Fibroblast of villous mesenchyme (primary cell): ENCODE measurements around the gene CRACDL. TPM values are rescaled to one million over a fixed set of nuclear protein-coding genes. Genes with fewer than 3 reads are reported as not detected.
"Not testable (repeated sequence)": the region's sequence is repeated elsewhere in the genome, so short reads cannot be mapped to it uniquely, and the experiment has no call there.

Source experiments
- DNase-seq: peaks from one replicate; pipeline ENCODE4 v3.0.0-alpha.2; 2010; ENCODE audit warnings: low read depth
- H3K4me3 ChIP-seq: 2 replicates; pipeline ENCODE4 v1.5.1; 2011; ENCODE audit warnings: low read depth, mild to moderate bottlenecking, low read length
- total RNA-seq: library from RNA; depleted of rRNA; stranded (reverse); fragments of >200 nt; gene quantifications from 2 replicates; pipeline ENCODE4 v1.2.3, GENCODE V29; 2012
- TF ChIP-seq, protein P1 (sequence below): IDR thresholded peaks from 2 replicates; pipeline ENCODE4 v1.5.1; 2012; ENCODE audit warnings: low read depth, mild to moderate bottlenecking, low read length; ENCODE audit not compliant: insufficient read depth

The CRACDL gene
- total RNA-seq, 1 donor = not detected

DNA sequence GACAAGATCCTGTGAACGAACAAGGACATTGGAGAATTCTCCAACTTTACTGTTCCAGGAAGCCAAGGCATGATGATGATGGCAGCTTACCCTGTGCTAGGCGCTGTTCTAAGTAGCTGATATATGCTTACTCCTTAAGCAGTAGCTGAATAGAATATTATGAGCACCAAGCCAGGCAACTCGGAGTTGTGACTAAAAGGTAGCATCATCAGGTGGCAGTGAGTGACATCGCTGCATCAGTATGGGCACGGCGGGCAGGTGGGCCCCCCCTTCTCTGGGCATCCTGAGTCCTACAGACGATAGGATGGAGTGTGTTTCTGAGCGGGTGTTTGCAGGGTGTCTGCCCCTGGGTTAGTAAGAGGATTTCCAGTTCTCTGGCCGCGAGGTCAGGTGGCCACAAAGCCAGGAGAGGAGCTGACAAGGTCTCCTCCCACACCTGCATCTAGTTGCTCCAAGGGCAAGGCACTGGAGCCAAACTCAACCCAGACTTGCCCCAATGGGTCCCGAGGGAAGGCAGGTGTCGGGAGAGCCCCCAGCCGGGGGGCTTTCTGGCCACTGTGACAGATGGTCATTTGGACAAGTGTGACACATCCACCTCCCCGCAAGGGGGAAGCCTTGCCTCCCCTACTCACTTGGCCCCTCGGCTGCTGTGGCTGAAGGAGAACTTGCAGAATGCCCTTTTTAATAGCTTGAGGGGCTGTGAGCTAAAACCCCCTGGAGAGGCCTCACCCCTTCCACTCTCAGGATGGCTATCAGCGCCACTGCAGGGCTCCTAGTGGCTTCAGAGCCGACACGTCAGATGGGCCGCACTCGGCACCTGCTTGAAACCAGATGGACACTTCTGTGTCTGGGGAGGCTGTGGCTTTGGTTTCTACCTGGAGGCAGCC is 55.5 kb downstream of the CRACDL start:
- H3K4me3 ChIP-seq = no peak overlapping the region
- DNase-seq = no peak
- TF ChIP-seq, protein P1, sequence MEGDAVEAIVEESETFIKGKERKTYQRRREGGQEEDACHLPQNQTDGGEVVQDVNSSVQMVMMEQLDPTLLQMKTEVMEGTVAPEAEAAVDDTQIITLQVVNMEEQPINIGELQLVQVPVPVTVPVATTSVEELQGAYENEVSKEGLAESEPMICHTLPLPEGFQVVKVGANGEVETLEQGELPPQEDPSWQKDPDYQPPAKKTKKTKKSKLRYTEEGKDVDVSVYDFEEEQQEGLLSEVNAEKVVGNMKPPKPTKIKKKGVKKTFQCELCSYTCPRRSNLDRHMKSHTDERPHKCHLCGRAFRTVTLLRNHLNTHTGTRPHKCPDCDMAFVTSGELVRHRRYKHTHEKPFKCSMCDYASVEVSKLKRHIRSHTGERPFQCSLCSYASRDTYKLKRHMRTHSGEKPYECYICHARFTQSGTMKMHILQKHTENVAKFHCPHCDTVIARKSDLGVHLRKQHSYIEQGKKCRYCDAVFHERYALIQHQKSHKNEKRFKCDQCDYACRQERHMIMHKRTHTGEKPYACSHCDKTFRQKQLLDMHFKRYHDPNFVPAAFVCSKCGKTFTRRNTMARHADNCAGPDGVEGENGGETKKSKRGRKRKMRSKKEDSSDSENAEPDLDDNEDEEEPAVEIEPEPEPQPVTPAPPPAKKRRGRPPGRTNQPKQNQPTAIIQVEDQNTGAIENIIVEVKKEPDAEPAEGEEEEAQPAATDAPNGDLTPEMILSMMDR = no peak

DNA sequence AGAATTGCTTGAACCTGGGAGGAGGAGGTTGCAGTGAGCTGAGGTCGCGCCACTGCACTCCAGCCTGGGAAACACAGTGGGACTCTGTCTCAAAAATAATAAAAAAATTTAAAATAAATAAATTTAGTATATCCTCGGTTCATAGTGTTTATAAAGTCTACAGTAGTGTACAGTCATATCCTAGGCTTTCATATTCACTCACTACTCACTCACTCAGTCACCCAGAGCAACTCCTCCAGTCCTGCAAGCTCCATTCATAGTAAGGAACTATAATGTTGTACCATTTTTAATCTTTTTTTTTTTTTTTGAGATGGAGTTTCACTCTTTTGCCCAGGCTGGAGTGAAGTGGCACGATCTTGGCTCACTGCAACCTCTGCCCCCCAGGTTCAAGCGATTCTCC is 58.4 kb downstream of the CRACDL start:
- DNase-seq, H3K4me3 ChIP-seq: not testable (repeated sequence)

DNA sequence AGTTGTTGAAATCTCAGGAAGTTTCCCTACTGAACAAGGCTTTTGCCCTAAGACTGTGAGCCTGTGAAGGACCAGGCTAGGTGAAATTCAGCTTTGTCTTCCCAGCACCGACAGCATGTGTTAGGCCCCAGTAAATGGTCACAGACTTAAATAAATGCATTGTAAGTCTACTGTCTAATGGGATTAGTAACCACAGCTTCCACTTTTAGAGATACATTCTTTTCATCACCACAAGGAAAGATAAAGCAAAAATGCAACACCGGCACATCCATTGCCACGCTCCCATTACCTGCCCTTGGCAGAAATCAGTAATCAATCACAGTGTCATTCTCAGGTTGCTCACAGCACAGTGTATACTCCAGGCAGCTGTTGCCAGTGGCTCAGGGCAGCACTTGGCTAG is 59.3 kb downstream of the CRACDL start:
- DNase-seq = no peak
- TF ChIP-seq, protein P1 = no peak
- no peak overlapping the region for H3K4me3 ChIP-seq

DNA sequence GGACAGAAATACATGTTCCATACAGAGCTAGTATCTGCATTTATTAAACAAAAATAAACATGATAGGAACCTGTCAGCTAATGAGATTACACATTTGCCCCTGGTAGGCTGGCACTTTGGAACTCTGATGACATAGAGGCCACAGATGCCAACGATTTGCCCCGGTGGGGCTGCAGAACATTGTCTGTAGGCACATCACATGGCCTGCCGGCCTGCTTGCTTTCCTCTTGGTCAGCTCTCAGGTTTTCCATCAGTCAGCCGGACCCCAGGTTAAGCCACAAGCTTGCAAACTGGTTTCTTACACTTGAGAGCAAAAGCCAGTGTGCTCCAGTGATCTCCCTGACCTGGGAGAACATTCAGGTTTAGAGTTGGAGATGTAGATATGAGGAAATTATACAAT is 60.3 kb downstream of the CRACDL start:
- DNase-seq = no peak
- TF ChIP-seq, protein P1 = no peak
- no peak overlapping the region for H3K4me3 ChIP-seq

DNA sequence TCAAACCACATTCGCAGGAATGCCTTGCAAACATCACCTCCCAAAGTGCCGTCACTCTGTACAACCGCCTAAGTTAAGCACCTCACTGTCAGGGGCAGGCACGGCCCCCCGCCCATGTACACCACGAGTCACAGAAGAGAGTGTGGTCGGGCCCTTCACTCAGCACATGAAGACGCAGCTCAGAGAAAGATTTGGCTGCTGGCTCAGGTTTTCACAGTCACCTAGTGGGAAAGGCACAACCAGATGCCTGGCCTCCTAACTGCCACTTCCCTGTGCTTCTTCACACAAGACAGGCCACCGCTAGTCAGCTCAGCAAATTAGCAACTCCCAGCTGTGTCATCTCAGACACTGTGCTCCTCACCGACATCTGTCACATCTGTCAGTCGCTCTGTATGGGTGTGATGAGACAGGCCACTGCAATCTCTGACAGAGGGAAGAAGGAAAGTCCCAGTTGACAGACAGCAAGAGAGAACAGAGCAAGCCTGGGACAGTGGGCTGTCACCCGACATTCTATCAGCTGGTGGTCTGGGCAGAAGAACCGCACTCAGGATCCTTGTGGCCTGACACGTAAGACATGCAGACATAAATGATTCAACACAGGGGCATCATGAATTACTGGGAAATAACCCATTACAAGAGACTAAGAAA is 60.8 kb downstream of the CRACDL start:
- H3K4me3 ChIP-seq = no peak overlapping the region
- DNase-seq = no peak
- TF ChIP-seq, protein P1 = no peak

DNA sequence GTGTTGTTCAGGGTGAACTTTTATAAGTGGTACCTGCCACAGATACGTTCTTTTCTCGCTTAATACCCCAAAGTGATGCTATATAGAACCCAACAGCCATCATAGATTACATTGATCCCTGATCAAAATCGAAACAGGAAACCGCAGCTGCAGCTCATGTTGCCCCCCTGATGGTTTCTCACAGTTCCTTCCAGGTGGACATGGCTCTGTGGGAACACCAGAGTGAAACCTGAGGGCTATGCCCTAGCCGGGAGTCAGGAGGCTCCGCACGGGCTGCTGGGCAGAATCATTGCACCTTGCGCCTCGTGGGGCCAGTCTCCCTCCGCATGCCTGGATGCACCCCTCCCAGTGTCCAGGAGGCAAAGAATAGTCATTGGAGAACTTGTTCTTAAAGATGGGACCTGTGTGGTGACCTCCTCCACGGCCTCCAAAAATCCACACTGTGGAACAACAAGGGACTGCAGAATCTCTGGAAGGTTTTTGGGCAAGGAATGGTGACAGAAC is 61.8 kb downstream of the CRACDL start:
- DNase-seq = no peak
- TF ChIP-seq, protein P1 = no peak
- no peak overlapping the region for H3K4me3 ChIP-seq

DNA sequence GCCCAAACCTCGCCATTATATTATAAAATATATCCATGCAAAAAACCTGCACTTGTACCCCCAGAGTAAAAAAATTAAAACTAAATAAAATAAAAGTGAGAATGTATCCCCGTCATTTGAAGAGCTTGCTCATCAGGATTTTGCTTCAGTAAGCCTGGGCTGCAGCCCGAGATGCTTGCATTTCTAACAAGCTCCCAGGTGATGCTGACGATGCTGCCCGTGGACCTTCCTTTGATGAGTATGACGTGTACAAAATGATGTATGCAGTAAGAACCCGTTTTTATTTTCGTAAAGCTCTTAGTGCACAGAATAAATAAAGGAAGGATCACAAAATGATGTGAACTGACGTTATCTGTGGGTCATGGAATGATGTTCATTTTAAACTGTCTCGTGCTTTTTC is 63.5 kb downstream of the CRACDL start:
- DNase-seq = no peak
- TF ChIP-seq, protein P1 = no peak

More for the DNA sequence above, 63.5 kb downstream of the CRACDL start:
- no peak overlapping the region for H3K4me3 ChIP-seq
